ENCODE results near the gene SNAP25. TPM values are rescaled to one million over a fixed set of nuclear protein-coding genes. Genes with fewer than 3 reads are reported as not detected.

Gene SNAP25
- total RNA-seq, 6 experiments from 2014 or later: 0.10 TPM; not detected in 5

DNA sequence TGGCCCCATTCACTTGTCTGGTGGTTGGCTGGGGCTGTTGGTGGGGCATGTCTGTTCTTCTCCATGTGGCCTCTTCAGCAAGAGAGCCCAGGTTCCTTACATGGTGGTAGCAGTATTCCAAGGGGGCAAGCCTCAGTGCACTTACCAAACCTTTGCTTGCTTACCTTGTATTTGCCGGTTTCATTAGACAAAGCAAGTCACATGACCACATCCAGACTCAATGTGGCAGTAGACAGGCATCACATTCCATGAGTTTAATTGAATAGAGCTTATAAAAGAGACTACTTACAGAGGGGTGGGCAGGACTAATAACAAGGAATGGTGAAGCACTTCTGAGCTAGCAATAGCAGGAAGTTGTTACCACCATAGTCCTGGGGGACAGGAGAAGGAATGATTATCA is 78.6 kb downstream of the SNAP25 start:
- peaks cover 14% of the 10 kb centered on the region for H3K4me1 Mint-ChIP-seq (ENCODE audit: low read depth)
- peaks cover 10% of the 10 kb centered on the region; the same call in 1 of the 2 replicates for H3K36me3 Mint-ChIP-seq (ENCODE audit: low read depth)
- H3K9me3 Mint-ChIP-seq: no peaks in the 10 kb centered on the region; the same call in 1 of the 2 replicates

DNA sequence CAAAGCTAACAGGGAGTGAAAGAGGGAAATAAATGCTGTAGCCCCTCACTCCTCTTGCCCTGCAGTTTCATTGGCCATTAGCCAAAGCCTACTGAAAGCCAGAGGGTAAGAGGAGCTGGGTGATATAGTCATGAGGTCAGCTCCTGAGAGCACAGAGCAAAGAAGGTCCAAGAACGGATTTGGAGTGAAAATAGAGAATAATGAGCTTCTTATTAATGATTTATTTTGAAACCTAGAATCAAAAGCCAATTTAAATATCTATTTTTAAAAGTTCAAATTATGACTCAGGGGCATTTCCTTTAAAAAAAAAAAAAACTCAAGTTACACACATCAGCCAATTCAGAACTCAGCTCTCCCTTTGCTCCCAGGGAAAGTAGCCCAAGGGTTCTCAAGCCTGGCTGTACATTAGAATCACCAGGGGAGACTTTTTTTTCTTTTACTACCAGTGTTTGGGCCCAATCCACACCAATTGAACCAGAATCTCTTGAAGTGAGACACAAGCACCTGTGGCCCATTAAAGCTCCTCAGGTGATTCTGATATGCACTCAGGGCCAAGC is 79.1 kb downstream of the SNAP25 start:
- H3K4me3 Mint-ChIP-seq: no peak overlapping the region
- peaks cover 10% of the 10 kb centered on the region; the same call in 1 of the 2 replicates for H3K36me3 Mint-ChIP-seq (ENCODE audit: low read depth)
- no peak for DNase-seq
- peaks cover 14% of the 10 kb centered on the region for H3K4me1 Mint-ChIP-seq (ENCODE audit: low read depth)
- H3K27me3 Mint-ChIP-seq (ENCODE audit: insufficient read depth): peaks cover 25% of the 10 kb centered on the region
- H3K27ac Mint-ChIP-seq: no peak overlapping the region
- TF ChIP-seq, protein P1, sequence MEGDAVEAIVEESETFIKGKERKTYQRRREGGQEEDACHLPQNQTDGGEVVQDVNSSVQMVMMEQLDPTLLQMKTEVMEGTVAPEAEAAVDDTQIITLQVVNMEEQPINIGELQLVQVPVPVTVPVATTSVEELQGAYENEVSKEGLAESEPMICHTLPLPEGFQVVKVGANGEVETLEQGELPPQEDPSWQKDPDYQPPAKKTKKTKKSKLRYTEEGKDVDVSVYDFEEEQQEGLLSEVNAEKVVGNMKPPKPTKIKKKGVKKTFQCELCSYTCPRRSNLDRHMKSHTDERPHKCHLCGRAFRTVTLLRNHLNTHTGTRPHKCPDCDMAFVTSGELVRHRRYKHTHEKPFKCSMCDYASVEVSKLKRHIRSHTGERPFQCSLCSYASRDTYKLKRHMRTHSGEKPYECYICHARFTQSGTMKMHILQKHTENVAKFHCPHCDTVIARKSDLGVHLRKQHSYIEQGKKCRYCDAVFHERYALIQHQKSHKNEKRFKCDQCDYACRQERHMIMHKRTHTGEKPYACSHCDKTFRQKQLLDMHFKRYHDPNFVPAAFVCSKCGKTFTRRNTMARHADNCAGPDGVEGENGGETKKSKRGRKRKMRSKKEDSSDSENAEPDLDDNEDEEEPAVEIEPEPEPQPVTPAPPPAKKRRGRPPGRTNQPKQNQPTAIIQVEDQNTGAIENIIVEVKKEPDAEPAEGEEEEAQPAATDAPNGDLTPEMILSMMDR (IDR thresholded peaks at IDR 0.05): no peak
- H3K9me3 Mint-ChIP-seq: no peaks in the 10 kb centered on the region; the same call in 1 of the 2 replicates

More for the DNA sequence above, 78.6 kb downstream of the SNAP25 start:
- no peak overlapping the region for H3K4me3 Mint-ChIP-seq
- peaks cover 29% of the 10 kb centered on the region for H3K27me3 Mint-ChIP-seq (ENCODE audit: insufficient read depth)
- TF ChIP-seq, protein P1 (IDR thresholded peaks at IDR 0.05): no peak
- no peak for DNase-seq
- no peak overlapping the region for H3K27ac Mint-ChIP-seq

DNA sequence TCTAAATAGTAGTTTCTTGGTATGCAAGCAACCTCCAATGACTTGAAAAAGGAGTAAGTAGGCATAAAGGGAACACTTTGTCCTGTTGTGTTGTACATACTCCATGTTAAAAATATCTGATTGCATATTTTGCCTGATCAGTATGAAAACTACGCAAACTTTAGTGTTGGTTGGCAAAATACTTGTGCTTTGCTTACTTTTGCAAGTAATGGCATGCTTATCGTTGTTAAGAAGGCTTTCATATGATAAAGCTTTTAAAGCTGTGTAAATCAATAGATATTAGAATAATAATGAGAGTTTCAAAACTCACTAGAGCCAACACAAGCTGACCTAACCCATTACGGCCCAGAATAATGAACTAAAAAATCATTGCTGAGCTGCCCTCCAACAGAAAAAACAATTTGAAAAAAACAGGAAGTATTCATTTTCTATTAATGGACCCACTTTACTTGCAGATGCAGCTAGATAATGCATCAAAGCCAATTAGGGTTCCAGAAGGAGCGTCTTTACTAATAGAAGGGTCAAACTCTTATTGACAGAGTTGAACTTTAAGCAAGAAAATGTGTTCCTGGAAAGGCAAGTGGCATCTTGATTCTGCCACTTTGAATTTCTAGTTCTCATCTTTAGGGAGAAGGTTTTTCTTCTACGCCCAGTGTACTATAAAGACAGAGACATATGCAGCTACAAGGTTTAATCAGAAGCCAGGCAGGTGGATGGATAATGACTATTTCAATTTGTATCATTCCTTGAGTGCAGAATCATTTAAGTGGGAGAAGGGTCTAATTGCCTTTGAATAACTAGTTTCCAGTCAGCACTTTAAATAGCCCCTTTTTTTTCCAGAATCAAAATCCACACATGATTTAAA is 82.2 kb downstream of the SNAP25 start:
- peaks cover 22% of the 10 kb centered on the region for H3K27me3 Mint-ChIP-seq (ENCODE audit: insufficient read depth)
- no peak overlapping the region for H3K27ac Mint-ChIP-seq
- peaks cover 30% of the 10 kb centered on the region for H3K4me1 Mint-ChIP-seq (ENCODE audit: low read depth)
- H3K36me3 Mint-ChIP-seq (ENCODE audit: low read depth): peaks cover 10% of the 10 kb centered on the region; the same call in 1 of the 2 replicates
- H3K4me3 Mint-ChIP-seq: no peak overlapping the region
- no peak for DNase-seq
- H3K9me3 Mint-ChIP-seq: no peaks in the 10 kb centered on the region
- TF ChIP-seq, protein P1 (IDR thresholded peaks at IDR 0.05): no peak

DNA sequence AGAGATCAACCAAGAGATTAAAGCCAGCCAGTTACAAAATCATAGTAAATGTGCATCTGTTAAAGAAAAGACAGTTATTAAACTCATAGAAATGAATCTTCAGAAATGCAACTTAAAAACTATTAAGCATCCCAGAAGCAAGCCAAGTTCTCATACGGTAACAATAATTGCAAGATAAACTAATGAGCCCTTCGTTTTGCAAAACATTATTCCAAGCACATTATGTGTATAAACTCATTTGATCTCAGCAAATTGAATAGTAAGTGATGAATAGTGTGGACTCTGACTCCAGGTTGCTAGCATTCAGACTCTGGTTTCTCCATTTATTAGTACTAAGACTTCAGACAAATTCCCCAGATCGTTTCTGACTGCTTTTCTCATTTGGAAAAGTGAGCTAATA is 85.2 kb downstream of the SNAP25 start:
- peaks cover 45% of the 10 kb centered on the region for H3K4me1 Mint-ChIP-seq (ENCODE audit: low read depth)
- H3K36me3 Mint-ChIP-seq (ENCODE audit: low read depth): peaks cover 19% of the 10 kb centered on the region
- H3K4me3 Mint-ChIP-seq: no peak overlapping the region
- TF ChIP-seq, protein P1 (IDR thresholded peaks at IDR 0.05): no peak
- DNase-seq: no peak
- no peaks in the 10 kb centered on the region for H3K9me3 Mint-ChIP-seq
- H3K27me3 Mint-ChIP-seq (ENCODE audit: insufficient read depth): peaks cover 16% of the 10 kb centered on the region
- H3K27ac Mint-ChIP-seq: no peak overlapping the region

DNA sequence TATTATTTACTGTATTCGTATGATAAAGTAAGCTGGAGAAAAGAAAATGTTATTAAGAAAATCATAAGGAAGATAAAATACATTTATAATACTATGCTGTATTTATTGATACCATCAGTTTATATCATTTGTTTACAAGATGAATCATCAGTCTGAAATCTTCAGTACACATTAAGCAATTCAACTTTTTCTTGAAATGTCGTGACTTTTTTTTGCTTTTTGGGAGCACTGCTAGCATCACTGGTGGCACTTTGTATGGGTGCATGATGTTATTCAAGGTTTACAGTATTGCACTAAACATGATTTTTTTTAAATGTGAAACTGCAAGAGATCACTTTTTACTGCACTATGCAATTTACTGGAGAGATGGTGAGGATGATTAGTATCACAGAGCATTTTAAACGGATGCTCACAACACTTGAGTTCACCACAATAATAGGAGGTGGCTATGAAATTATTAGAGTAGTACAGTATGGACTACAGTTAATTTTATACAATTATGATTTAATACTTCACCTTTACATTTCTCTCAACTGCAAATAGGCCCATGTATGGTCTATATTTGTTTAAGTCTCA is 85.9 kb downstream of the SNAP25 start:
- Mint-ChIP-seq H3K9me3 (no peaks in the 10 kb centered on the region), H3K4me3 (no peak overlapping the region), H3K27me3 (ENCODE audit: insufficient read depth) (peaks cover 13% of the 10 kb centered on the region), H3K27ac (no peak overlapping the region), H3K36me3 (ENCODE audit: low read depth) (peaks cover 14% of the 10 kb centered on the region), H3K4me1 (ENCODE audit: low read depth) (peaks cover 52% of the 10 kb centered on the region)
- DNase-seq: no peak
- TF ChIP-seq, protein P1 (IDR thresholded peaks at IDR 0.05): no peak
